Activated naive CD8-positive, alpha-beta T cell treated with anti-CD3 and anti-CD28 coated beads, Interleukin-2, amount 10 ng/mL, durations not matched to agents 7 days and 5 days (primary cell): ENCODE data around the gene ZNF701. TPM values are rescaled to one million over a fixed set of nuclear protein-coding genes. Genes with fewer than 3 reads are reported as not detected.
A peak's percentile ranks its signal among the peaks of the same experiment; 100 is the strongest.
"Not testable (repeated sequence)": the region's sequence is repeated elsewhere in the genome, so short reads cannot be mapped to it uniquely, and the experiment has no call there.

ENCODE experiments used
- ATAC-seq: fragments of 150-1000 bp; cut with Tn5 transposase; one replicate; pipeline ENCODE4 v1.10.0; 2021; ENCODE audit warnings: low read depth, moderate library complexity
- POLR2A ChIA-PET: fragments of 350-600 bp; sonication (Branson Sonifier 250); formaldehyde crosslinking; loops from one replicate; lab custom pipeline; 2021; ENCODE audit warnings: antibody characterized with exemption; lab: Charles Lee
- DNase-seq: peaks from one replicate; pipeline ENCODE4 v3.0.0; 2021
- H3K27ac Mint-ChIP-seq: one replicate; pipeline ENCODE4 v1.8.0; 2022; ENCODE audit warnings: mild to moderate bottlenecking, mixed read lengths
- H3K27me3 Mint-ChIP-seq: one replicate; pipeline ENCODE4 v1.8.0; 2022; ENCODE audit warnings: mild to moderate bottlenecking, moderate library complexity, mixed read lengths
- H3K36me3 Mint-ChIP-seq: one replicate; pipeline ENCODE4 v1.8.0; 2021; ENCODE audit warnings: mild to moderate bottlenecking, mixed read lengths
- H3K4me1 Mint-ChIP-seq: one replicate; pipeline ENCODE4 v1.8.0; 2021; ENCODE audit warnings: mixed read lengths
- H3K4me3 Mint-ChIP-seq: one replicate; pipeline ENCODE4 v1.8.0; 2022; ENCODE audit warnings: mild to moderate bottlenecking, moderate library complexity, mixed read lengths
- H3K9me3 Mint-ChIP-seq: one replicate; pipeline ENCODE4 v1.8.0; 2021; ENCODE audit warnings: mixed read lengths
- total RNA-seq, 2 experiments: library from RNA; stranded (reverse); gene quantifications; one replicate each; pipeline ENCODE4 v1.2.3, GENCODE V29; 2021

Gene ZNF701
- total RNA-seq, 2 experiments from 2014 or later = 40.2 to 40.5 TPM

- DNase-seq (no peak), ATAC-seq (no peak)
- no peaks in the 10 kb centered on the region for H3K27me3 Mint-ChIP-seq
- peaks cover 26% of the 10 kb centered on the region for H3K9me3 Mint-ChIP-seq
- peaks cover 78% of the 10 kb centered on the region for H3K36me3 Mint-ChIP-seq
- no peak overlapping the region for H3K4me3 Mint-ChIP-seq
- no peak overlapping the region for H3K27ac Mint-ChIP-seq
- H3K4me1 Mint-ChIP-seq = no peaks in the 10 kb centered on the region
- POLR2A ChIA-PET = no interaction called here
Observed at GRCh38 chr19:52585604-52586003, 15.5 kb downstream of the ZNF701 start.

GRCh38 chr19:52590728-52591127 lies 20.6 kb downstream of the ZNF701 start:
- H3K9me3 Mint-ChIP-seq = peaks cover 14% of the 10 kb centered on the region
- POLR2A ChIA-PET = no interaction called here
- ATAC-seq (no peak), DNase-seq (no peak)
- H3K27me3 Mint-ChIP-seq = no peaks in the 10 kb centered on the region
- H3K4me1 Mint-ChIP-seq = no peaks in the 10 kb centered on the region
- H3K4me3 Mint-ChIP-seq = no peak overlapping the region
- H3K27ac Mint-ChIP-seq = no peak overlapping the region
- H3K36me3 Mint-ChIP-seq = peaks cover 73% of the 10 kb centered on the region

DNA sequence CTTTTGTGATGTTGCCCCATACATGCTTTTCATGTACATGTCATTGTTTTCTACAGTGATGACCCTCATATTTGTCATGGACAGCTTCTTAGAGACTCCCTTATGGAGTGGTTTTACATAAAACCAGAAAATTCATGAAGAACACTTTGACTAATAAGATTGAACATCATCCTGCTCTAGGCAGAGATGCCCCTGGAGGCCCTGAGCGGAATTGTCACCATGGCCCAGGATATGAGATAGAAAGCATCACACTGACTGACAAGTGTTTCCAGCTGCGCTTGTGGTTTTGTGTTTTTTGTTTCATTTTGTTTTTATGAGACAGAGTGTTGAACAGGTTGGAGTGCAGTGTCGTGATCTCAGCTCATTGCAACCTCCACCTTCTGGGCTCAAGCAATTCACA lies 22.2 kb downstream of the ZNF701 start:
- no peaks in the 10 kb centered on the region for H3K27me3 Mint-ChIP-seq
- H3K36me3 Mint-ChIP-seq = peaks cover 77% of the 10 kb centered on the region
- no peak overlapping the region for H3K27ac Mint-ChIP-seq
- no peak for DNase-seq
- ATAC-seq = no peak
- H3K4me3 Mint-ChIP-seq = no peak overlapping the region
- H3K9me3 Mint-ChIP-seq = peaks cover 28% of the 10 kb centered on the region
- POLR2A ChIA-PET = no interaction called here
- H3K4me1 Mint-ChIP-seq = no peaks in the 10 kb centered on the region

- POLR2A ChIA-PET, H3K27me3 Mint-ChIP-seq, DNase-seq, H3K4me3 Mint-ChIP-seq, ATAC-seq, H3K27ac Mint-ChIP-seq, H3K4me1 Mint-ChIP-seq: not testable (repeated sequence)
- Mint-ChIP-seq H3K36me3 (peaks cover 82% of the 10 kb centered on the region), H3K9me3 (peaks cover 29% of the 10 kb centered on the region)
Observed at GRCh38 chr19:52593441-52593840, 23.4 kb downstream of the ZNF701 start.

- ATAC-seq = no peak
- H3K4me3 Mint-ChIP-seq = no peak overlapping the region
- no peak for DNase-seq
- H3K4me1 Mint-ChIP-seq = peaks cover 8% of the 10 kb centered on the region
- peaks cover 32% of the 10 kb centered on the region for H3K9me3 Mint-ChIP-seq
- H3K36me3 Mint-ChIP-seq = peaks cover 73% of the 10 kb centered on the region
- no peaks in the 10 kb centered on the region for H3K27me3 Mint-ChIP-seq
- POLR2A ChIA-PET = interaction anchor here (1.0 kb wide), 1 partner anchor 10 kb away, joined by 4 read pairs; no protein-coding TSS in a partner anchor
- no peak overlapping the region for H3K27ac Mint-ChIP-seq
Observed at GRCh38 chr19:52599241-52599640, 29.2 kb downstream of the ZNF701 start.

GRCh38 chr19:52600639-52601024 lies 30.5 kb downstream of the ZNF701 start:
- Mint-ChIP-seq H3K4me1 (peaks cover 14% of the 10 kb centered on the region), H3K4me3 (peak overlapping the region; percentile 87), H3K36me3 (peaks cover 71% of the 10 kb centered on the region), H3K27me3 (no peaks in the 10 kb centered on the region), H3K27ac (peak overlapping the region; percentile 77), H3K9me3 (peaks cover 36% of the 10 kb centered on the region)
- DNase-seq (no peak), ATAC-seq (peak; percentile 25)
- POLR2A ChIA-PET = no interaction called here

GRCh38 chr19:52601025-52601973 lies 31.2 kb downstream of the ZNF701 start:
- Mint-ChIP-seq H3K4me1 (peaks cover 19% of the 10 kb centered on the region), H3K4me3 (peak overlapping the region; percentile 87), H3K27me3 (no peaks in the 10 kb centered on the region), H3K9me3 (peaks cover 33% of the 10 kb centered on the region), H3K27ac (peak overlapping the region; percentile 77), H3K36me3 (peaks cover 70% of the 10 kb centered on the region)
- peak; percentile 97 for DNase-seq
- POLR2A ChIA-PET = interaction anchor here (0.8 kb wide), 1 partner anchor 35 kb away, joined by 3 read pairs; no protein-coding TSS in a partner anchor
- peak; percentile 95 for ATAC-seq

- H3K4me3 Mint-ChIP-seq = peak overlapping the region; percentile 87
Observed at GRCh38 chr19:52601974-52602366, 31.9 kb downstream of the ZNF701 start.

GRCh38 chr19:52602941-52603340 lies 32.9 kb downstream of the ZNF701 start:
- peaks cover 27% of the 10 kb centered on the region for H3K9me3 Mint-ChIP-seq
- DNase-seq (no peak), ATAC-seq (no peak)
- peak overlapping the region; percentile 87 for H3K4me3 Mint-ChIP-seq
- H3K4me1 Mint-ChIP-seq = peaks cover 21% of the 10 kb centered on the region
- H3K27ac Mint-ChIP-seq = no peak overlapping the region
- peaks cover 64% of the 10 kb centered on the region for H3K36me3 Mint-ChIP-seq
- H3K27me3 Mint-ChIP-seq = no peaks in the 10 kb centered on the region
- POLR2A ChIA-PET = no interaction called here

More at GRCh38 chr19:52601974-52602366, 31.9 kb downstream of the ZNF701 start:
- Mint-ChIP-seq H3K27ac (peak overlapping the region; percentile 77), H3K4me1 (peaks cover 21% of the 10 kb centered on the region), H3K36me3 (peaks cover 69% of the 10 kb centered on the region), H3K9me3 (peaks cover 31% of the 10 kb centered on the region)
- ATAC-seq, DNase-seq, H3K27me3 Mint-ChIP-seq: not testable (repeated sequence)
- POLR2A ChIA-PET = interaction anchor here (0.8 kb wide), 1 partner anchor 34 kb away, joined by 3 read pairs; no protein-coding TSS in a partner anchor

DNA sequence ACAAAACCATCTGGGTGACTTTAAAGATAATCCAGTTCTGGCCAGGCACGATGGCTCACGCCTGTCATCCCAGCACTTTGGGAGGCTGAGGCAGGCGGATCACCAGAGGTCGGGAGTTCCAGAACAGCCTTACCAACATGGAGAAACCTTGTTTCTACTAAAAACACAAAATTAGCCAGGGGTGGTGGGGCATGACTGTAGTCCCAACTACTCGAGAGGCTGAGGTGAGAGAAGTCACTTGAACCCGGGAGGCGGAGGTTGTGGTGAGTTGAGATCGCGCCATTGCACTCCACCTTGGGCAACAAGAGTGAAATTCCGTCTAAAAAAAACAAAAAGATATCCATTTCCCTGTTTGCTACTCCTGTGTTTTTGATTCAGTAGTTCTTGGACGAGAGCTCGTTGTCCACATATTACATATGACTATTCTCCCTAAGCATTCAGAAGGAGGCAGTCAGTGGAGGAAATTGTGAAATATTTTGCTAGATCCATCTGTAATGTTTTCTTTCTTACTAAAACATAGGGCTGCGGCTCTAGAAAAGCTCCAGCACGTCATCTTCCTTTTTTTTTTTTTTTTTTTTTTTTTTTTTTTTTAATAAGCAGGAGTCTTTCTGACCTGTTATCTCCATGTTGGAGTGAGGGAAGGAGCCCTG lies 33.6 kb downstream of the ZNF701 start:
- Mint-ChIP-seq H3K9me3 (peaks cover 29% of the 10 kb centered on the region), H3K4me1 (peaks cover 21% of the 10 kb centered on the region), H3K36me3 (peaks cover 61% of the 10 kb centered on the region), H3K27ac (no peak overlapping the region), H3K4me3 (no peak overlapping the region), H3K27me3 (no peaks in the 10 kb centered on the region)
- ATAC-seq = no peak
- DNase-seq = no peak
- POLR2A ChIA-PET = interaction anchor here (0.6 to 1.2 kb wide), 3 partner anchors 20 to 873 kb away, joined by 3 to 9 read pairs (median 4); no protein-coding TSS in a partner anchor

- peaks cover 32% of the 10 kb centered on the region for H3K9me3 Mint-ChIP-seq
Observed at GRCh38 chr19:52613299-52613906, 43.3 kb downstream of the ZNF701 start.

DNA sequence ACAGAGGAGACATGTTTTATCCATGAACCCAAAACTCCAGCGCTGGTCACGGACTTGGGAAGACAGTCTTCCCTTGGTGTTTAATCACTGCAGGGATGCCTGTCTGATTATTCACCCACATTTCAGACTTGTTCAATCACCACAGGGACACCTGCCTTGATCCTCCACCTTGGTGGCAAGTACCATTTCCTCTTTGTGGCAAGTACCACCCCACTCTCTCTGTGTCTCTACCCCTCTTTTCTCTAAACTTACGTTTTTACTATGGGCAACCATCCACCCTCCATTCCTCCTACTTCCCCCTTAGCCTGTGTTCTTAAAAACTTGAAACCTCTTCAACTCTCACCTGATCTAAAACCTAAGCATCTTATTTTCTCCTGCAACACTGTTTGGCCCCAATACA lies 51.3 kb downstream of the ZNF701 start:
- Mint-ChIP-seq H3K27me3 (no peaks in the 10 kb centered on the region), H3K9me3 (peaks cover 26% of the 10 kb centered on the region), H3K4me3 (no peak overlapping the region), H3K27ac (peak overlapping the region; percentile 57), H3K4me1 (peaks cover 14% of the 10 kb centered on the region), H3K36me3 (peaks cover 34% of the 10 kb centered on the region)
- DNase-seq (no peak), ATAC-seq (no peak)
- POLR2A ChIA-PET = no interaction called here

More at GRCh38 chr19:52613299-52613906, 43.3 kb downstream of the ZNF701 start:
- ATAC-seq = no peak
- peaks cover 91% of the 10 kb centered on the region for H3K36me3 Mint-ChIP-seq
- H3K4me3 Mint-ChIP-seq = no peak overlapping the region
- H3K27me3 Mint-ChIP-seq = no peaks in the 10 kb centered on the region
- DNase-seq = no peak
- POLR2A ChIA-PET = interaction anchor here (0.5 kb wide), 1 partner anchor 24 kb away, joined by 3 read pairs; no protein-coding TSS in a partner anchor
- no peak overlapping the region for H3K27ac Mint-ChIP-seq
- no peaks in the 10 kb centered on the region for H3K4me1 Mint-ChIP-seq

DNA sequence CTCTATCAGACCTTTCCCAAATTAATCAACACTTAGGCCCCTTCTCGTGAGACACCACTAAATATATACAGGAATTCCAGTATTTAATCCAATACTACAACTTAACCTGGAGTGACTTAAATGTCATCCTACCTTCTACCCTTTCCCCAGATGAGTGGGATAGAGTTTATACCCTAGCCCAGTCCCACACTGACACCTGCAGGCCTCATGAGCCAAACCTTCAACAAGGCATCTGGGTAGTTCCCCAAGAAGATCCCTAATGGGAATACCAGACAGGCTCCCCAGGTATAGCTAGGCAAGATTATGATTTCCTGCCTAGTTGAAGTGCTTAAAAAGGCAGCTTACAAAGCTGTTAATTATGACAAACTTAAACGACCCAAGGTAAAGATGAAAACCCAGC lies 52.2 kb downstream of the ZNF701 start:
- Mint-ChIP-seq H3K4me3 (no peak overlapping the region), H3K4me1 (peaks cover 14% of the 10 kb centered on the region), H3K27me3 (no peaks in the 10 kb centered on the region), H3K27ac (no peak overlapping the region), H3K36me3 (peaks cover 25% of the 10 kb centered on the region), H3K9me3 (peaks cover 21% of the 10 kb centered on the region)
- DNase-seq (no peak), ATAC-seq (no peak)
- POLR2A ChIA-PET = interaction anchor here (0.8 kb wide), 1 partner anchor 13 kb away, joined by 3 read pairs; no protein-coding TSS in a partner anchor
